PC-9 (cell line): ENCODE data around the gene ABCA7. TPM values are rescaled to one million over a fixed set of nuclear protein-coding genes. Genes with fewer than 3 reads are reported as not detected.

ENCODE experiments used
- BruUV-seq: library from RNA; stranded (reverse); fragments of 400-500 nt; replicated peaks from 2 replicates; lab custom pipeline; 2021; lab: Mats Ljungman, UMichigan
- CTCF ChIA-PET: fragments of 300-600 bp; sonication (Branson Sonifier 250); formaldehyde crosslinking; loops from one replicate; lab custom pipeline; 2022; ENCODE audit warnings: antibody characterized with exemption; lab: Charles Lee
- POLR2A ChIA-PET: fragments of 300-600 bp; sonication (Branson Sonifier 250); formaldehyde crosslinking; loops from one replicate; lab custom pipeline; 2022; ENCODE audit warnings: antibody characterized with exemption; ENCODE audit not compliant: unreplicated experiment; lab: Charles Lee
- DNase-seq, 2 experiments: peaks; one replicate each; pipeline versions ENCODE4 v3.0.0 to v3.0.0-alpha.2; 2015 to 2022; ENCODE audit warnings: mixed read lengths in 1 of 2
- H2AFZ ChIP-seq: fragments of 200-600 bp; sonication (generic); 2 replicates; pipeline ENCODE4 v1.8.1; 2017; ENCODE audit warnings: antibody characterized with exemption
- H3F3A ChIP-seq: fragments of 200-600 bp; sonication (generic); 2 replicates; pipeline ENCODE4 v1.8.1; 2017; ENCODE audit warnings: antibody characterized with exemption, mild to moderate bottlenecking, low read depth; ENCODE audit not compliant: insufficient read depth
- H3K27ac ChIP-seq: fragments of 200-600 bp; sonication (generic); 2 replicates; pipeline ENCODE4 v1.6.1; 2016; ENCODE audit warnings: mixed run types
- H3K27me3 ChIP-seq: fragments of 200-600 bp; sonication (generic); 2 replicates; pipeline ENCODE4 v1.6.1; 2016; ENCODE audit warnings: low read depth, mixed run types; ENCODE audit not compliant: insufficient read depth
- H3K36me3 ChIP-seq: fragments of 200-600 bp; sonication (generic); 2 replicates; pipeline ENCODE4 v1.6.1; 2016; ENCODE audit warnings: low read depth, mixed run types
- H3K4me1 ChIP-seq: fragments of 200-600 bp; sonication (generic); replicated peaks from 2 replicates; pipeline ENCODE4 v1.6.1; 2016; ENCODE audit warnings: mixed run types; ENCODE audit not compliant: insufficient read depth
- H3K4me2 ChIP-seq: fragments of 200-600 bp; sonication (generic); 2 replicates; pipeline ENCODE4 v1.6.1; 2017; ENCODE audit warnings: mixed run types
- H3K4me3 ChIP-seq: fragments of 200-600 bp; sonication (generic); 2 replicates; pipeline ENCODE4 v1.6.1; 2016; ENCODE audit warnings: mixed run types
- H3K79me2 ChIP-seq: fragments of 200-600 bp; sonication (generic); 2 replicates; pipeline ENCODE4 v1.6.1; 2017; ENCODE audit warnings: low read depth, mixed run types
- H3K9me2 ChIP-seq: fragments of 200-600 bp; sonication (generic); 2 replicates; pipeline ENCODE4 v1.8.1; 2017; ENCODE audit warnings: mild to moderate bottlenecking; ENCODE audit not compliant: insufficient read depth
- H3K9me3 ChIP-seq: fragments of 200-600 bp; sonication (generic); 2 replicates; pipeline ENCODE4 v1.8.1; 2016; ENCODE audit warnings: low read depth; ENCODE audit not compliant: insufficient read depth
- H4K20me1 ChIP-seq: fragments of 200-600 bp; sonication (generic); 2 replicates; pipeline ENCODE4 v1.8.1; 2017; ENCODE audit not compliant: insufficient read depth
- CTCF ChIP-seq: fragments of 200-600 bp; sonication (generic); conservative IDR thresholded peaks from 2 replicates; pipeline ENCODE4 v1.6.1; 2017; ENCODE audit warnings: mixed run types, antibody characterized with exemption, mild to moderate bottlenecking, moderate library complexity
- EZH2 ChIP-seq: fragments of 200-600 bp; sonication (generic); IDR thresholded peaks from 2 replicates; pipeline ENCODE4 v1.8.0; 2017; ENCODE audit warnings: antibody characterized with exemption, low read depth
- intact Hi-C: fragments of 100-400 bp; cut with micrococcal nuclease; formaldehyde crosslinking; loops from one replicate; pipeline ENCODE4 v1.10.0; 2022; ENCODE audit not compliant: unreplicated experiment
- total RNA-seq: library from RNA; stranded (reverse); gene quantifications from 2 replicates; pipeline ENCODE4 v1.2.3, GENCODE V29; 2021

Gene ABCA7
- total RNA-seq, 1 experiment from 2014 or later, result 29.9 TPM

GRCh38 chr19:1108291-1109031 is 68.6 kb downstream of the ABCA7 start:
- H3F3A ChIP-seq, result peaks cover 50% of the 10 kb centered on the region
- ChIA-PET CTCF (no interaction called here), POLR2A (no interaction called here)
- H3K9me3 ChIP-seq, result no peaks in the 10 kb centered on the region
- intact Hi-C loops, result no loop called here
- peaks cover 15% of the 10 kb centered on the region for H3K79me2 ChIP-seq
- no peak overlapping the region for H3K27ac ChIP-seq
- peaks cover 34% of the 10 kb centered on the region for H4K20me1 ChIP-seq
- TF ChIP-seq CTCF, result no peak
- TF ChIP-seq EZH2, result no peak
- DNase-seq, result no peak
- H3K4me3 ChIP-seq, result no peak overlapping the region
- no TSS peak for BruUV-seq
- H3K4me1 ChIP-seq, result peaks cover 28% of the 10 kb centered on the region
- H2AFZ ChIP-seq, result no peak overlapping the region
- no peaks in the 10 kb centered on the region for H3K27me3 ChIP-seq
- H3K36me3 ChIP-seq, result no peaks in the 10 kb centered on the region
- H3K9me2 ChIP-seq, result no peaks in the 10 kb centered on the region
- H3K4me2 ChIP-seq, result no peak overlapping the region

GRCh38 chr19:1109032-1109551 is 69.2 kb downstream of the ABCA7 start:
- intact Hi-C loops, result no loop called here
- H3K4me2 ChIP-seq, result no peak overlapping the region
- H3K36me3 ChIP-seq, result no peaks in the 10 kb centered on the region
- BruUV-seq, result no TSS peak
- peaks cover 38% of the 10 kb centered on the region for H4K20me1 ChIP-seq
- H3K4me1 ChIP-seq, result peaks cover 32% of the 10 kb centered on the region
- ChIA-PET CTCF (no interaction called here), POLR2A (no interaction called here)
- peaks cover 15% of the 10 kb centered on the region for H3K79me2 ChIP-seq
- H3K4me3 ChIP-seq, result no peak overlapping the region
- no peaks in the 10 kb centered on the region for H3K27me3 ChIP-seq
- no peaks in the 10 kb centered on the region for H3K9me3 ChIP-seq
- no peaks in the 10 kb centered on the region for H3K9me2 ChIP-seq
- H2AFZ ChIP-seq, result no peak overlapping the region
- peaks cover 56% of the 10 kb centered on the region for H3F3A ChIP-seq
- no peak overlapping the region for H3K27ac ChIP-seq
- TF ChIP-seq EZH2 (no peak), CTCF (no peak)
- DNase-seq, result no peak

GRCh38 chr19:1109697-1110671 is 70.1 kb downstream of the ABCA7 start:
- no peaks in the 10 kb centered on the region for H3K9me3 ChIP-seq
- peaks cover 12% of the 10 kb centered on the region for H3K79me2 ChIP-seq
- H3K27me3 ChIP-seq, result no peaks in the 10 kb centered on the region
- H3K27ac ChIP-seq, result no peak overlapping the region
- TF ChIP-seq EZH2 (no peak), CTCF (no peak)
- H3K4me2 ChIP-seq, result no peak overlapping the region
- peaks cover 38% of the 10 kb centered on the region for H4K20me1 ChIP-seq
- H3K36me3 ChIP-seq, result no peaks in the 10 kb centered on the region
- BruUV-seq, result no TSS peak
- peaks cover 32% of the 10 kb centered on the region for H3K4me1 ChIP-seq
- no peak overlapping the region for H3K4me3 ChIP-seq
- CTCF ChIA-PET, result interaction anchor here (0.6 kb wide), 1 partner anchor 106 kb away, joined by 3 read pairs; no protein-coding TSS in a partner anchor
- intact Hi-C loops, result no loop called here
- POLR2A ChIA-PET, result no interaction called here
- no peak for DNase-seq
- H3K9me2 ChIP-seq, result no peaks in the 10 kb centered on the region
- peaks cover 60% of the 10 kb centered on the region for H3F3A ChIP-seq
- H2AFZ ChIP-seq, result no peak overlapping the region
